Uterus (tissue), 4 donors: Measurements from ENCODE around the gene CILP. TPM values are rescaled to one million over a fixed set of nuclear protein-coding genes. Genes with fewer than 3 reads are reported as not detected.

Experiments used
- DNase-seq, 2 donors: peaks; one replicate each; pipeline ENCODE4 v3.0.0-alpha.2; 2019 to 2020
- H3K27ac ChIP-seq, 2 donors: fragments of 200-600 bp; sonication (generic); 1 replicate in 1 of 2; 2 replicates in 1 of 2; pipeline ENCODE4 v1.5.1; 2016 to 2018
- H3K27me3 ChIP-seq, 2 donors: fragments of 200-600 bp; sonication (generic); one replicate each; pipeline ENCODE4 v1.5.1; 2018 to 2019; ENCODE audit warnings: control low read depth in 1 of 2
- H3K36me3 ChIP-seq, 2 donors: fragments of 200-600 bp; sonication (generic); one replicate each; pipeline ENCODE4 v1.5.1; 2019; ENCODE audit warnings: control low read depth in 1 of 2
- H3K4me1 ChIP-seq, 2 donors: fragments of 200-600 bp; sonication (generic); one replicate each; pipeline ENCODE4 v1.5.1; 2018 to 2019; ENCODE audit warnings: control low read depth in 1 of 2
- H3K4me3 ChIP-seq, 2 donors: fragments of 200-600 bp; sonication (generic); 1 replicate in 1 of 2; 2 replicates in 1 of 2; pipeline ENCODE4 v1.5.1; 2018 to 2019; ENCODE audit warnings: mild to moderate bottlenecking in 1 of 2
- H3K9me3 ChIP-seq, 2 donors: fragments of 200-600 bp; sonication (generic); one replicate each; pipeline ENCODE4 v1.5.1; 2019; ENCODE audit warnings: control low read depth in 1 of 2
- POLR2A ChIP-seq, 2 donors: fragments of 450-650 bp; IDR thresholded peaks; one replicate each; pipeline ENCODE4 v1.6.1; 2016; ENCODE audit warnings: antibody characterized with exemption in 2 of 2, mild to moderate bottlenecking in 1 of 2, moderate library complexity in 1 of 2
- intact Hi-C: fragments of 100-400 bp; cut with DNase I; formaldehyde crosslinking; loops from one replicate; pipeline ENCODE4 v1.15.1; 2023; ENCODE audit warnings: low total_unique reads
- total RNA-seq, 4 donors: library from RNA; depleted of rRNA in 3 of 4; stranded (reverse); fragments of >200 nt in 3 of 4; gene quantifications; one replicate each; pipeline versions ENCODE4 v1.1.0 to v1.2.4, GENCODE V29; 2014 to 2023
- TF ChIP-seq, protein P1 (sequence below), 4 experiments: fragments of 200-600 bp in 2 of 4; fragments of 450-650 bp in 2 of 4; sonication (generic) in 2 of 4; IDR thresholded peaks; one replicate each; pipeline ENCODE4 v1.5.1; 2016 to 2019; ENCODE audit warnings: antibody characterized with exemption in 4 of 4, mild to moderate bottlenecking in 2 of 4, moderate library complexity in 1 of 4
- donor health status: DM: yes; HTN: yes; CAD: no.

The CILP gene
- total RNA-seq, 4 donors from 2014 or later = 10.5 to 22.5 (median 14.4) TPM

DNA sequence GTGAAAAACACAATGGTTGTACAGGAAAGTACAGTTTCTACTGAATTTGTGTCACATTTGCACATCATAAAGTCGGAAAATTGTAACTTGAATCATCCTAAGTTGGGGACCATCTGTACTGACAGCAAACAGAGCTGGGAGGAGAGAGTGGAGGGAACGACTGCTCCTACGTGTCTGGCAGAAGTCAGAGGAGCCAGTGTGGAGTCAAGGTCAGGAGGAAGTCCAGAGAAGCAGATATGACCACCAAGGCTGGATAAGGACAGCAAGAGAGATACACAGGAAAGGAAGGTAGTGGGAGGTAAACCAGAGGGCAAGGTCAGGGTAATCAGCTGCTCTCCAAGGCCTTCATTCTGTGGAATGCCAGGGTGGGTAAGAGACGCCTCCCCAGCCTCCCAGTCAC is 2.7 kb upstream of the CILP start:
- Histone ChIP-seq H3K27me3 (no peaks in the 10 kb centered on the region), H3K27ac (no peak overlapping the region), H3K9me3 (no peaks in the 10 kb centered on the region), H3K4me3 (no peak overlapping the region), H3K36me3 (no peaks in the 10 kb centered on the region), H3K4me1 (peaks cover 0 to 4% of the 10 kb centered on the region in 2 donors)
- intact Hi-C loops = no loop called here
- TF ChIP-seq, protein P1, sequence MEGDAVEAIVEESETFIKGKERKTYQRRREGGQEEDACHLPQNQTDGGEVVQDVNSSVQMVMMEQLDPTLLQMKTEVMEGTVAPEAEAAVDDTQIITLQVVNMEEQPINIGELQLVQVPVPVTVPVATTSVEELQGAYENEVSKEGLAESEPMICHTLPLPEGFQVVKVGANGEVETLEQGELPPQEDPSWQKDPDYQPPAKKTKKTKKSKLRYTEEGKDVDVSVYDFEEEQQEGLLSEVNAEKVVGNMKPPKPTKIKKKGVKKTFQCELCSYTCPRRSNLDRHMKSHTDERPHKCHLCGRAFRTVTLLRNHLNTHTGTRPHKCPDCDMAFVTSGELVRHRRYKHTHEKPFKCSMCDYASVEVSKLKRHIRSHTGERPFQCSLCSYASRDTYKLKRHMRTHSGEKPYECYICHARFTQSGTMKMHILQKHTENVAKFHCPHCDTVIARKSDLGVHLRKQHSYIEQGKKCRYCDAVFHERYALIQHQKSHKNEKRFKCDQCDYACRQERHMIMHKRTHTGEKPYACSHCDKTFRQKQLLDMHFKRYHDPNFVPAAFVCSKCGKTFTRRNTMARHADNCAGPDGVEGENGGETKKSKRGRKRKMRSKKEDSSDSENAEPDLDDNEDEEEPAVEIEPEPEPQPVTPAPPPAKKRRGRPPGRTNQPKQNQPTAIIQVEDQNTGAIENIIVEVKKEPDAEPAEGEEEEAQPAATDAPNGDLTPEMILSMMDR (IDR thresholded peaks at IDR 0.05) = no peak
- TF ChIP-seq POLR2A (IDR thresholded peaks at IDR 0.05) = no peak
- no peak for DNase-seq

DNA sequence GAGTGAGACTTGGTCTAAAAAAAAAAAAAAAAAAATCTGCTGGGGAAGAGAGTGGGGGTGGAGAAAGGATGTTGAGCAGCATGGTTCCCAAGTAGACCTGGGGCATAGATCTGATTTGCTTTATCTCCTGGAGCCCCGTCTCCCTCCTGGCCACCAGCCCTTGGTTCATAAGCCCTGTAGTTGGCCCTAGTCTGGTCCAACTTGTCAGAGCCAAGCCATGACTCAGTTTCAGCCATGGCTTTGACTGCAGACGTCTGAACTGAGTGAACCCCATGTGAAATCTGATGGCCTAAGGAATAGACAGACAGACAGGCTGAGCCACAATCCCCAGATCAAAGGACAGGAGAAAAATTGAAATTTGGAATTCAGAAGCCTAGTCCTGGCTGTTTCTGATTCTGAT is 2.0 kb upstream of the CILP start:
- Histone ChIP-seq H3K27me3 (no peaks in the 10 kb centered on the region), H3K4me3 (no peak overlapping the region), H3K4me1 (peaks cover 0 to 4% of the 10 kb centered on the region in 2 donors), H3K9me3 (no peaks in the 10 kb centered on the region), H3K36me3 (no peaks in the 10 kb centered on the region), H3K27ac (no peak overlapping the region)
- intact Hi-C loops = no loop called here
- DNase-seq = no peak
- TF ChIP-seq, protein P1 (IDR thresholded peaks at IDR 0.05) = no peak
- TF ChIP-seq POLR2A (IDR thresholded peaks at IDR 0.05) = no peak

DNA sequence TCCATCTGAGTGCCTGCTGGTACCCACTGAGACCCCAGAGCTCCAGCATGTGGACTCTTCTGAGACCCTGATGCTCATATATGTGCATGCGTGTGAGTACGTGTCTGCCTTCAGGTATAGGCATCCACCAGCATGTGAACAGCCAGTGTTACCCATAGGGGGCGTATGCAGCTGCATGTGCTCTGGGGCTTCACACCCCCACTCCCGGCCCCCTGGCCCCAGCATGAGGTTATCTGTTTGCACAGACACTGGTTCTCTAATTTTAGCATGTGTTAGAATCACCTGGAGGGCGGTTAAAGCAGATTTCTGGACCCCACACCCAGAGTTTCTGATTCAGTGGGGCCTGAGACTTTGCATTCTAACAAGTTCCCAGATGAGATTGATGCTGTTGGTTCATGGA is 824 bp upstream of the CILP start:
- Histone ChIP-seq H3K27me3 (no peaks in the 10 kb centered on the region), H3K4me3 (no peak overlapping the region), H3K27ac (peak overlapping the region; percentile 54 to 70), H3K36me3 (no peaks in the 10 kb centered on the region), H3K4me1 (peaks cover 0 to 4% of the 10 kb centered on the region in 2 donors), H3K9me3 (no peaks in the 10 kb centered on the region)
- DNase-seq = no peak
- intact Hi-C loops = no loop called here
- no peak for TF ChIP-seq POLR2A (IDR thresholded peaks at IDR 0.05)
- TF ChIP-seq, protein P1 (IDR thresholded peaks at IDR 0.05) = peak in 1 of 4 experiments; percentile 13

DNA sequence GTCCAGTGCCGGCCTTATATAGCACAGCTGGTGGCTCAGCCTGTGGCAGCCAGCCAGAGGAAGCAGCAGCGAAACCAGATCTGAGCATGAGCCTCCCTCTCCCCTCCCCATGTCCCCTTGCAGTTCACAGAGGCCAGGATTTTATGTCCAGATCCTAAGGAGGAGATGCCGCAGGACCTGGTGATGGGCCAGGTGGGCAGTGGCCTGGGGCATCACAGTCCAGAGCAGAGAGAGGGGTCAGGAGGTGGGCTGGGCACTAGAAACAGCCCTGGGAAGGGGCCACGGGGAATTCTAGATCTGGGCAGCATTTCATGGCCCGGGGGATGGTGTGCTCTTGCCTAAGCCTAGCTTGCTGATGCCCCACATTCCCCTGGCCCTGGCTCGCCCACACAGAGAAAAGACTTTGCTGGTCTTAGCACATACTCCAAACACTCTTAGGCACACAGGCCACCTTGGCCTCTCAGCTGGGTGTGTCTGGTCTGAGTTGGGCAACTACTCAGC is 259 bp upstream of the CILP start:
- Histone ChIP-seq H3K36me3 (no peaks in the 10 kb centered on the region), H3K4me3 (no peak overlapping the region), H3K27ac (peak overlapping the region; percentile 54 to 70), H3K9me3 (no peaks in the 10 kb centered on the region), H3K27me3 (no peaks in the 10 kb centered on the region), H3K4me1 (peaks cover 0 to 4% of the 10 kb centered on the region in 2 donors)
- DNase-seq = peak; percentile 57 to 65
- no peak for TF ChIP-seq POLR2A (IDR thresholded peaks at IDR 0.05)
- TF ChIP-seq, protein P1 (IDR thresholded peaks at IDR 0.05) = no peak
- intact Hi-C loops = no loop called here

DNA sequence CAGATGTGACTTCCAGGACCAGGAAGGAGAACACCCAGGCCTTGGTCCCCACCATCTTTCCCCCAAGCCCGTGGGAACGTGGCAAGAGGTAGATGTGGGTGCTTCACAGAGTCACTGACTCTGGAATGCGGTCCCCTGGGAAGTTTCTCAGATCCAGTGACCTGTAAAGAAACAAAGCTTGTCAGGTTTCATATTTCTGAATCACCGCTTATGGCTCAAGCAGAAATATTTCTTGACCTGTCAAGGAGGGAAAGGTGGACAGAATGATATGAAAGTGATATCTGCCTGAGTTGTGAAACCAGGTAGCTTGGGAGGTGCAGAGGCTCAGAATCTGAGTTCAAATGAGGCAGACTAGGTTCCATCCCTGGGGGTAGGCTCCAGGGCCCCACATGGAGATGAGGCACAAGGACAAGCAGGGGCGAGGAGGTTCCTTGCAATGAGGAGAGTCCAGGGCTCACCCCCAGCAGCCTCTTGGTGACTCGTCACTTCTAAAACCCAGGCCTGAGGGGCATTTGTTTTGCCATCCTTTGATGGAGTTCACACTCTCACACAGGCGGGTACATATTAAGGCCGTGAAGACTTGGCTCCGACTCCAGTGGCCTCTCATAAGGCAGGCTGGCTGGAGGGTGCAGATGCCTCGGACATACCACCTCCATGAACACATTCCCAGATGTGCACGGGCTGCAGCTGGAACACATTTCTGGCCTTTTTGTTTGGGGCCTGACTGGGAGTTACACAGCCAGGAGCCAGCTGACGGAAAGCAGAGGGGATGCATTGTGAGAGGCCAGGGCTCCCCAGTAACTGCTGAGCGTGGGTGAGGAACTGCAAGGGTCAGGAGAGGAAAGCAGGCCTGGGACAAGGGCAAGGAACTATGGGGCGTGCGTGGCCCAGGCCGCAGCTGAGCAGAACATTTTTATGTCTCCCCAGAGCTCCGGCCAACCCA is 1.3 kb downstream of the CILP start:
- intact Hi-C loops = no loop called here
- peak overlapping the region; percentile 54 to 70 for H3K27ac ChIP-seq
- peak in 1 of 2 donors; percentile 46 for DNase-seq
- H3K27me3 ChIP-seq = no peaks in the 10 kb centered on the region
- H3K9me3 ChIP-seq = no peaks in the 10 kb centered on the region
- no peak overlapping the region for H3K4me3 ChIP-seq
- TF ChIP-seq, protein P1 (IDR thresholded peaks at IDR 0.05) = no peak
- no peak for TF ChIP-seq POLR2A (IDR thresholded peaks at IDR 0.05)
- H3K36me3 ChIP-seq = no peaks in the 10 kb centered on the region
- peaks cover 0 to 4% of the 10 kb centered on the region in 2 donors for H3K4me1 ChIP-seq
